IPS-11a (cell line): ENCODE results near the gene ELP4.
"Not testable (repeated sequence)": the region's sequence is repeated elsewhere in the genome, so short reads cannot be mapped to it uniquely, and the experiment has no call there.

ENCODE experiments used
- H3K4me3 ChIP-seq: one replicate; pipeline ENCODE4 v1.5.1; 2013; ENCODE audit warnings: low read depth, low read length, control low read depth

ELP4 gene

GRCh38 chr11:31641477-31642062 lies 132.0 kb downstream of the ELP4 start:
- H3K4me3 ChIP-seq, result no peak overlapping the region

GRCh38 chr11:31643857-31644256 lies 134.3 kb downstream of the ELP4 start:
- H3K4me3 ChIP-seq, result no peak overlapping the region

GRCh38 chr11:31645747-31646146 lies 136.2 kb downstream of the ELP4 start:
- no peak overlapping the region for H3K4me3 ChIP-seq

- no peak overlapping the region for H3K4me3 ChIP-seq
Observed at GRCh38 chr11:31646216-31646615, 136.6 kb downstream of the ELP4 start.

- no peak overlapping the region for H3K4me3 ChIP-seq
Observed at GRCh38 chr11:31649129-31649966, 139.8 kb downstream of the ELP4 start.

- H3K4me3 ChIP-seq, result no peak overlapping the region
Observed at GRCh38 chr11:31651208-31651607, 141.6 kb downstream of the ELP4 start.

GRCh38 chr11:31651822-31652221 lies 142.3 kb downstream of the ELP4 start:
- H3K4me3 ChIP-seq, result no peak overlapping the region

GRCh38 chr11:31652528-31652927 lies 143.0 kb downstream of the ELP4 start:
- H3K4me3 ChIP-seq, result no peak overlapping the region

- H3K4me3 ChIP-seq, result no peak overlapping the region
Observed at GRCh38 chr11:31655483-31655882, 145.9 kb downstream of the ELP4 start.

GRCh38 chr11:31656051-31656450 lies 146.5 kb downstream of the ELP4 start:
- H3K4me3 ChIP-seq, result no peak overlapping the region

GRCh38 chr11:31657091-31657490 lies 147.5 kb downstream of the ELP4 start:
- no peak overlapping the region for H3K4me3 ChIP-seq

- no peak overlapping the region for H3K4me3 ChIP-seq
Observed at GRCh38 chr11:31664129-31664528, 154.6 kb downstream of the ELP4 start.

- no peak overlapping the region for H3K4me3 ChIP-seq
Observed at GRCh38 chr11:31664954-31665353, 155.4 kb downstream of the ELP4 start.

- no peak overlapping the region for H3K4me3 ChIP-seq
Observed at GRCh38 chr11:31671681-31672080, 162.1 kb downstream of the ELP4 start.

- not testable (repeated sequence) for H3K4me3 ChIP-seq
Observed at GRCh38 chr11:31673108-31673507, 163.5 kb downstream of the ELP4 start.

- no peak overlapping the region for H3K4me3 ChIP-seq
Observed at GRCh38 chr11:31676280-31676982, 166.9 kb downstream of the ELP4 start.

- no peak overlapping the region for H3K4me3 ChIP-seq
Observed at GRCh38 chr11:31680770-31681169, 171.2 kb downstream of the ELP4 start.

GRCh38 chr11:31687256-31687655 lies 177.7 kb downstream of the ELP4 start:
- H3K4me3 ChIP-seq, result no peak overlapping the region

GRCh38 chr11:31687861-31688260 lies 178.3 kb downstream of the ELP4 start:
- no peak overlapping the region for H3K4me3 ChIP-seq

- no peak overlapping the region for H3K4me3 ChIP-seq
Observed at GRCh38 chr11:31689559-31689958, 180.0 kb downstream of the ELP4 start.

- no peak overlapping the region for H3K4me3 ChIP-seq
Observed at GRCh38 chr11:31690041-31690440, 180.5 kb downstream of the ELP4 start.

- no peak overlapping the region for H3K4me3 ChIP-seq
Observed at GRCh38 chr11:31690516-31690915, 180.9 kb downstream of the ELP4 start.
